Measurements from ENCODE around the gene ZNF277. TPM values are rescaled to one million over a fixed set of nuclear protein-coding genes. Genes with fewer than 3 reads are reported as not detected.

ZNF277 gene
- total RNA-seq, 1 experiment from 2014 or later, result 13.1 TPM

DNA sequence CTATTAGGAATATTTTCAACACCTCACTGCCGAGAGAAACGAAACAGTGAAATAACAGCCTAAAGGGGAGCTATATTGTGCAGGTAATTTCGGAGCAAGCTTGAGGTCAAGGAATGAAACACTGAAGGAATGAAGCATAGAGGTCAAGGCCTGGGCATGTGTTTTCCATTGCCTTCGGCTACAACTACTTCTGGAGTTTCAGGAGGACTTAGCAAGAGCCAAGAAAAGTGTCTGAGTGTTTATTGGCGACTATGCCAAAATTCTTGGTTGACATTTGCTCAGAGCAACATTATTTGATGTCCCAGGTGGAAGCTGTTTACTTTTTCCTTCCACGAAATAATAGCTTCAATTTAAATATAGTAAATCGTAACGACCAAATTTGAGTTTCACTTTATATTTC lies 154.2 kb downstream of the ZNF277 start:
- Histone ChIP-seq H3K27ac (ENCODE audit: insufficient read length, low read depth, low read length) (no peak overlapping the region), H2AK5ac (ENCODE audit: insufficient read length, low read length) (no peak overlapping the region), H2BK20ac (ENCODE audit: low read depth, low read length, poor library complexity, severe bottlenecking) (no peak overlapping the region), H3K23ac (ENCODE audit: insufficient read length, low read depth, low read length) (no peak overlapping the region), H3K4me1 (ENCODE audit: insufficient read depth, low read length) (no peaks in the 10 kb centered on the region), H3T11ph (ENCODE audit: low read length) (no peak overlapping the region), H3K79me1 (ENCODE audit: insufficient read depth, low read depth, low read length, poor library complexity, severe bottlenecking) (no peaks in the 10 kb centered on the region), H2AFZ (ENCODE audit: low read length) (no peak overlapping the region), H3K14ac (ENCODE audit: insufficient read depth, low read length) (no peak overlapping the region), H3K4me2 (ENCODE audit: insufficient read depth, insufficient read length, low read length) (no peak overlapping the region), H2BK120ac (ENCODE audit: low read depth, low read length, poor library complexity, severe bottlenecking) (no peak overlapping the region), H3K9ac (ENCODE audit: extremely low read depth, insufficient read length, low read length) (no peak overlapping the region), H3K9me3 (ENCODE audit: control insufficient read depth, low read depth, low read length) (no peaks in the 10 kb centered on the region), H2BK5ac (ENCODE audit: insufficient read length, low read length) (no peak overlapping the region), H3K56ac (ENCODE audit: insufficient read length, low read depth, low read length) (no peak overlapping the region), H4K8ac (replicated peaks; ENCODE audit: insufficient read length, low read depth, low read length) (no peak overlapping the region), H3K4ac (ENCODE audit: low read depth, low read length) (no peak overlapping the region), H2BK12ac (ENCODE audit: insufficient read length, low read depth, low read length) (no peak overlapping the region), H4K20me1 (ENCODE audit: control insufficient read depth, insufficient read depth, insufficient read length) (no peaks in the 10 kb centered on the region), H2BK15ac (ENCODE audit: low read depth, low read length) (no peak overlapping the region), H4K91ac (ENCODE audit: insufficient read length, low read depth, low read length) (no peak overlapping the region), H4K5ac (ENCODE audit: insufficient read length, low read depth, low read length) (no peak overlapping the region), H3K27me3 (ENCODE audit: insufficient read depth, low read length) (no peaks in the 10 kb centered on the region), H3K23me2 (ENCODE audit: insufficient read length, low read depth, low read length, poor library complexity, severe bottlenecking) (no peaks in the 10 kb centered on the region), H3K79me2 (ENCODE audit: insufficient read depth, low read length) (no peaks in the 10 kb centered on the region), H3K18ac (ENCODE audit: insufficient read length, low read depth, low read length) (no peak overlapping the region)
- WGBS (ENCODE audit: extremely low coverage, insufficient read length, low lambda C conversion rate), result no CpG with 5 or more reads among the region's 8 CpGs
- peaks cover 17 to 19% of the 10 kb centered on the region in 2 experiments for H3K4me1 Mint-ChIP-seq
- H3K27ac Mint-ChIP-seq, result no peak overlapping the region
- TF ChIP-seq, protein P1, sequence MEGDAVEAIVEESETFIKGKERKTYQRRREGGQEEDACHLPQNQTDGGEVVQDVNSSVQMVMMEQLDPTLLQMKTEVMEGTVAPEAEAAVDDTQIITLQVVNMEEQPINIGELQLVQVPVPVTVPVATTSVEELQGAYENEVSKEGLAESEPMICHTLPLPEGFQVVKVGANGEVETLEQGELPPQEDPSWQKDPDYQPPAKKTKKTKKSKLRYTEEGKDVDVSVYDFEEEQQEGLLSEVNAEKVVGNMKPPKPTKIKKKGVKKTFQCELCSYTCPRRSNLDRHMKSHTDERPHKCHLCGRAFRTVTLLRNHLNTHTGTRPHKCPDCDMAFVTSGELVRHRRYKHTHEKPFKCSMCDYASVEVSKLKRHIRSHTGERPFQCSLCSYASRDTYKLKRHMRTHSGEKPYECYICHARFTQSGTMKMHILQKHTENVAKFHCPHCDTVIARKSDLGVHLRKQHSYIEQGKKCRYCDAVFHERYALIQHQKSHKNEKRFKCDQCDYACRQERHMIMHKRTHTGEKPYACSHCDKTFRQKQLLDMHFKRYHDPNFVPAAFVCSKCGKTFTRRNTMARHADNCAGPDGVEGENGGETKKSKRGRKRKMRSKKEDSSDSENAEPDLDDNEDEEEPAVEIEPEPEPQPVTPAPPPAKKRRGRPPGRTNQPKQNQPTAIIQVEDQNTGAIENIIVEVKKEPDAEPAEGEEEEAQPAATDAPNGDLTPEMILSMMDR (conservative IDR thresholded peaks at IDR 0.05), result no peak
- no peaks in the 10 kb centered on the region for H3K27me3 Mint-ChIP-seq (ENCODE audit: low read depth)
- H3K36me3 Mint-ChIP-seq (ENCODE audit: insufficient read depth in 1 of 3, low read depth in 3 of 3), result no peaks in the 10 kb centered on the region; a peak in 1 of 7 replicates
- H3K4me3 Mint-ChIP-seq, result no peak overlapping the region
- peaks cover 0 to 2% of the 10 kb centered on the region in 2 experiments; a peak in 1 of 5 replicates for H3K9me3 Mint-ChIP-seq
- no peak for DNase-seq

All from H9 (cell line).